ENCODE data around the gene NCKAP5. TPM values are rescaled to one million over a fixed set of nuclear protein-coding genes. Genes with fewer than 3 reads are reported as not detected.

The NCKAP5 gene
- total RNA-seq, 1 experiment from 2014 or later, result 3.2 TPM

GRCh38 chr2:133525613-133526529 is 42.4 kb downstream of the NCKAP5 start:
- H3K9me2 ChIP-seq (replicated peaks; ENCODE audit: low read length), result no peaks in the 10 kb centered on the region
- H3K9me3 ChIP-seq (ENCODE audit: low read length), result no peaks in the 10 kb centered on the region
- DNase-seq (no peak), ATAC-seq (no peak)
- H3K27me3 ChIP-seq (ENCODE audit: low read length), result no peaks in the 10 kb centered on the region
- no peak overlapping the region for H3K4me2 ChIP-seq (ENCODE audit: low read length)
- intact Hi-C loops (cut with micrococcal nuclease), result no loop called here
- H3K9ac ChIP-seq (ENCODE audit: low read length), result no peak overlapping the region
- H3K4me3 ChIP-seq (ENCODE audit: low read length), result no peak overlapping the region
- no peaks in the 10 kb centered on the region for H3K79me2 ChIP-seq (ENCODE audit: low read length)
- H2AFZ ChIP-seq (ENCODE audit: low read length), result no peak overlapping the region
- no peak overlapping the region for H3K27ac ChIP-seq (ENCODE audit: low read length)
- H3F3A ChIP-seq (ENCODE audit: low read length, unreplicated experiment), result no peaks in the 10 kb centered on the region
- TF ChIP-seq EZH2phosphoT487 (IDR thresholded peaks at IDR 0.05; ENCODE audit: borderline replicate concordance, low read length) (no peak), CTCF (conservative IDR thresholded peaks at IDR 0.05; ENCODE audit: low read depth, low read length) (no peak), EZH2 (IDR thresholded peaks at IDR 0.05; ENCODE audit: low read length, unreplicated experiment) (no peak)
- CTCF ChIA-PET, result no interaction called here
- POLR2A ChIA-PET (ENCODE audit: unreplicated experiment), result no interaction called here
- H4K20me1 ChIP-seq (ENCODE audit: low read length), result no peaks in the 10 kb centered on the region
- no peaks in the 10 kb centered on the region for H3K36me3 ChIP-seq (ENCODE audit: low read depth, low read length)
- no TSS peak for BruUV-seq (replicated peaks)
- H3K4me1 ChIP-seq (ENCODE audit: insufficient read depth, low read length), result peaks cover 13% of the 10 kb centered on the region

- Histone ChIP-seq H2AFZ (ENCODE audit: low read length) (no peak overlapping the region), H3K9ac (ENCODE audit: low read length) (no peak overlapping the region), H3K9me2 (replicated peaks; ENCODE audit: low read length) (no peaks in the 10 kb centered on the region), H4K20me1 (ENCODE audit: low read length) (no peaks in the 10 kb centered on the region), H3F3A (ENCODE audit: low read length, unreplicated experiment) (no peaks in the 10 kb centered on the region), H3K9me3 (ENCODE audit: low read length) (no peaks in the 10 kb centered on the region), H3K27ac (ENCODE audit: low read length) (no peak overlapping the region), H3K4me2 (ENCODE audit: low read length) (no peak overlapping the region), H3K27me3 (ENCODE audit: low read length) (no peaks in the 10 kb centered on the region), H3K4me3 (ENCODE audit: low read length) (no peak overlapping the region), H3K4me1 (ENCODE audit: insufficient read depth, low read length) (peaks cover 14% of the 10 kb centered on the region), H3K36me3 (ENCODE audit: low read depth, low read length) (no peaks in the 10 kb centered on the region), H3K79me2 (ENCODE audit: low read length) (no peaks in the 10 kb centered on the region)
- intact Hi-C loops (cut with micrococcal nuclease), result no loop called here
- ATAC-seq (no peak), DNase-seq (no peak)
- ChIA-PET CTCF (no interaction called here), POLR2A (ENCODE audit: unreplicated experiment) (no interaction called here)
- BruUV-seq (replicated peaks), result no TSS peak
- TF ChIP-seq CTCF (conservative IDR thresholded peaks at IDR 0.05; ENCODE audit: low read depth, low read length), result no peak
- TF ChIP-seq EZH2phosphoT487 (IDR thresholded peaks at IDR 0.05; ENCODE audit: borderline replicate concordance, low read length), result no peak
- TF ChIP-seq EZH2 (IDR thresholded peaks at IDR 0.05; ENCODE audit: low read length, unreplicated experiment), result no peak
Observed at GRCh38 chr2:133525090-133525489, 43.2 kb downstream of the NCKAP5 start.

GRCh38 chr2:133523406-133523805 is 44.9 kb downstream of the NCKAP5 start:
- TF ChIP-seq CTCF (conservative IDR thresholded peaks at IDR 0.05; ENCODE audit: low read depth, low read length) (no peak), EZH2 (IDR thresholded peaks at IDR 0.05; ENCODE audit: low read length, unreplicated experiment) (no peak), EZH2phosphoT487 (IDR thresholded peaks at IDR 0.05; ENCODE audit: borderline replicate concordance, low read length) (no peak)
- no peak overlapping the region for H3K4me3 ChIP-seq (ENCODE audit: low read length)
- H3K9me2 ChIP-seq (replicated peaks; ENCODE audit: low read length), result no peaks in the 10 kb centered on the region
- no peaks in the 10 kb centered on the region for H4K20me1 ChIP-seq (ENCODE audit: low read length)
- peaks cover 25% of the 10 kb centered on the region for H3K4me1 ChIP-seq (ENCODE audit: insufficient read depth, low read length)
- H3K79me2 ChIP-seq (ENCODE audit: low read length), result no peaks in the 10 kb centered on the region
- POLR2A ChIA-PET (ENCODE audit: unreplicated experiment), result no interaction called here
- H3K27me3 ChIP-seq (ENCODE audit: low read length), result no peaks in the 10 kb centered on the region
- no peaks in the 10 kb centered on the region for H3K36me3 ChIP-seq (ENCODE audit: low read depth, low read length)
- no peak for DNase-seq
- intact Hi-C loops (cut with micrococcal nuclease), result no loop called here
- H3K4me2 ChIP-seq (ENCODE audit: low read length), result no peak overlapping the region
- no peak overlapping the region for H3K27ac ChIP-seq (ENCODE audit: low read length)
- H3K9ac ChIP-seq (ENCODE audit: low read length), result no peak overlapping the region
- no peak for ATAC-seq
- no peaks in the 10 kb centered on the region for H3K9me3 ChIP-seq (ENCODE audit: low read length)
- no TSS peak for BruUV-seq (replicated peaks)
- CTCF ChIA-PET, result no interaction called here
- H3F3A ChIP-seq (ENCODE audit: low read length, unreplicated experiment), result no peaks in the 10 kb centered on the region
- H2AFZ ChIP-seq (ENCODE audit: low read length), result no peak overlapping the region

Measured in PC-3 (cell line).